NCI-H2171 treated with DMSO at 0.1 percent for 48 hours (cell line): ENCODE results near the gene RABL2B.
"Not testable (repeated sequence)": the region's sequence is repeated elsewhere in the genome, so short reads cannot be mapped to it uniquely, and the experiment has no call there.

Source experiments
- DNase-seq: peaks from one replicate; lab custom pipeline; 2025; lab: John Stamatoyannopoulos, UW

RABL2B gene

GRCh38 chr22:50783033-50783879, at the start of gene RABL2B:
RABL2B (minus strand) TSS chr22:50783636; CDS start chr22:50782294, 1,342 bp downstream.
- peak; percentile 78 for DNase-seq

- not testable (repeated sequence) for DNase-seq
Measured at GRCh38 chr22:50786936-50787335, 3.5 kb upstream of the RABL2B start.

- not testable (repeated sequence) for DNase-seq
Measured at GRCh38 chr22:50785289-50785688, 1.9 kb upstream of the RABL2B start.

- DNase-seq, result peak; percentile 9
Measured at GRCh38 chr22:50783880-50784276, 442 bp upstream of the RABL2B start.

GRCh38 chr22:50782253-50782652, 1.2 kb downstream of the RABL2B start:
- not testable (repeated sequence) for DNase-seq

- not testable (repeated sequence) for DNase-seq
Measured at GRCh38 chr22:50780244-50780643, 3.2 kb downstream of the RABL2B start.

- DNase-seq, result not testable (repeated sequence)
Measured at GRCh38 chr22:50777631-50778030, 5.8 kb downstream of the RABL2B start.

- DNase-seq, result peak; percentile 5
Measured at GRCh38 chr22:50775132-50775531, 8.3 kb downstream of the RABL2B start.

GRCh38 chr22:50764288-50764687, 19.1 kb downstream of the RABL2B start:
- not testable (repeated sequence) for DNase-seq

- DNase-seq, result not testable (repeated sequence)
Measured at GRCh38 chr22:50761829-50762228, 21.6 kb downstream of the RABL2B start.

- not testable (repeated sequence) for DNase-seq
Measured at GRCh38 chr22:50759597-50760341, 23.7 kb downstream of the RABL2B start.

GRCh38 chr22:50756949-50757491, 26.4 kb downstream of the RABL2B start:
- peak; percentile 76 for DNase-seq

- not testable (repeated sequence) for DNase-seq
Measured at GRCh38 chr22:50756406-50756805, 27.0 kb downstream of the RABL2B start.

GRCh38 chr22:50755251-50755650, 28.2 kb downstream of the RABL2B start:
- DNase-seq, result not testable (repeated sequence)

GRCh38 chr22:50749302-50750074, 33.9 kb downstream of the RABL2B start:
- DNase-seq, result not testable (repeated sequence)

- not testable (repeated sequence) for DNase-seq
Measured at GRCh38 chr22:50748630-50749029, 34.8 kb downstream of the RABL2B start.

- not testable (repeated sequence) for DNase-seq
Measured at GRCh38 chr22:50747521-50747920, 35.9 kb downstream of the RABL2B start.

GRCh38 chr22:50744424-50744823, 39.0 kb downstream of the RABL2B start:
- DNase-seq, result not testable (repeated sequence)

- DNase-seq, result not testable (repeated sequence)
Measured at GRCh38 chr22:50740714-50741113, 42.7 kb downstream of the RABL2B start.

- peak; percentile 70 for DNase-seq
Measured at GRCh38 chr22:50739894-50740293, 43.5 kb downstream of the RABL2B start.

- DNase-seq, result no peak
Measured at GRCh38 chr22:50739279-50739691, 44.2 kb downstream of the RABL2B start.
